Breast epithelium (tissue), 4 donors: ENCODE measurements around the gene E2F2. TPM values are rescaled to one million over a fixed set of nuclear protein-coding genes. Genes with fewer than 3 reads are reported as not detected.

Experiments used
- DNase-seq, 2 donors: peaks; one replicate each; pipeline ENCODE4 v3.0.0-alpha.2; 2019; ENCODE audit warnings: low spot score in 2 of 2
- H3K27ac ChIP-seq, 2 donors: fragments of 200-600 bp; sonication (generic) in 1 of 2; one replicate each; pipeline ENCODE4 v1.5.1; 2016 to 2019; ENCODE audit warnings: mild to moderate bottlenecking in 1 of 2
- H3K27me3 ChIP-seq, 2 donors: fragments of 200-600 bp; sonication (generic) in 1 of 2; one replicate each; pipeline versions ENCODE4 v1.5.1 to v1.6.0; 2017 to 2019; ENCODE audit warnings: control low read depth in 1 of 2, mild to moderate bottlenecking in 1 of 2
- H3K36me3 ChIP-seq: fragments of 200-600 bp; one replicate; pipeline ENCODE4 v1.5.1; 2019
- H3K4me1 ChIP-seq, 2 donors: fragments of 200-600 bp; sonication (generic); one replicate each; pipeline ENCODE4 v1.5.1; 2016 to 2019; ENCODE audit warnings: control low read depth in 1 of 2
- H3K4me3 ChIP-seq, 3 donors: fragments of 200-600 bp; sonication (generic); 1 replicate in 2 of 3; 2 replicates in 1 of 3; pipeline ENCODE4 v1.5.1; 2016 to 2019; ENCODE audit warnings: mild to moderate bottlenecking in 3 of 3, moderate library complexity in 2 of 3
- H3K9me3 ChIP-seq, 2 donors: fragments of 200-600 bp; sonication (generic) in 1 of 2; one replicate each; pipeline ENCODE4 v1.5.1; 2016 to 2019; ENCODE audit warnings: control low read depth in 1 of 2
- CTCF ChIP-seq, 3 donors: fragments of 450-650 bp; IDR thresholded peaks; one replicate each; pipeline ENCODE4 v1.5.1; 2016 to 2017; ENCODE audit warnings: antibody characterized with exemption in 3 of 3, mild to moderate bottlenecking in 3 of 3, moderate library complexity in 3 of 3
- POLR2A ChIP-seq: fragments of 450-650 bp; IDR thresholded peaks from one replicate; pipeline ENCODE4 v1.6.1; 2016; ENCODE audit warnings: antibody characterized with exemption, mild to moderate bottlenecking, moderate library complexity
- POLR2AphosphoS5 ChIP-seq, 3 donors: sonication (generic); formaldehyde crosslinking; IDR thresholded peaks; one replicate each; pipeline ENCODE4 v1.6.1; 2017; ENCODE audit warnings: antibody characterized with exemption in 3 of 3
- intact Hi-C: fragments of 100-400 bp; cut with DNase I; formaldehyde crosslinking; loops from one replicate; pipeline ENCODE4 v1.15.1; 2023; ENCODE audit warnings: low total_unique reads
- total RNA-seq, 3 donors: library from RNA; depleted of rRNA; stranded (reverse); fragments of >200 nt; gene quantifications; one replicate each; pipeline ENCODE4 v1.1.0, GENCODE V29; 2016

E2F2 gene
- total RNA-seq, 3 donors from 2014 or later, result under 0.01 to 0.73 (median 0.33) TPM

- Histone ChIP-seq H3K4me1 (no peaks in the 10 kb centered on the region), H3K27me3 (no peaks in the 10 kb centered on the region), H3K4me3 (no peak overlapping the region), H3K27ac (no peak overlapping the region), H3K36me3 (no peaks in the 10 kb centered on the region), H3K9me3 (no peaks in the 10 kb centered on the region)
- no peak for TF ChIP-seq CTCF (IDR thresholded peaks at IDR 0.05)
- TF ChIP-seq POLR2AphosphoS5 (IDR thresholded peaks at IDR 0.05), result no peak
- no peak for TF ChIP-seq POLR2A
- intact Hi-C loops, result no loop called here
- no peak for DNase-seq
Measured at GRCh38 chr1:23492132-23492720, 38.8 kb downstream of the E2F2 start.

- intact Hi-C loops, result no loop called here
- Histone ChIP-seq H3K36me3 (no peaks in the 10 kb centered on the region), H3K27ac (no peak overlapping the region), H3K27me3 (no peaks in the 10 kb centered on the region), H3K4me1 (no peaks in the 10 kb centered on the region), H3K4me3 (no peak overlapping the region), H3K9me3 (no peaks in the 10 kb centered on the region)
- no peak for DNase-seq
- TF ChIP-seq POLR2AphosphoS5 (IDR thresholded peaks at IDR 0.05) (no peak), POLR2A (no peak)
Measured at GRCh38 chr1:23489842-23490241, 41.2 kb downstream of the E2F2 start.

- DNase-seq, result no peak
- Histone ChIP-seq H3K36me3 (no peaks in the 10 kb centered on the region), H3K4me3 (peak overlapping the region in 2 of 3 donors; percentile 83 to 99), H3K27me3 (no peaks in the 10 kb centered on the region), H3K27ac (peak overlapping the region; percentile 87 to 96), H3K9me3 (no peaks in the 10 kb centered on the region), H3K4me1 (no peaks in the 10 kb centered on the region)
- intact Hi-C loops, result no loop called here
- no peak for TF ChIP-seq POLR2AphosphoS5 (IDR thresholded peaks at IDR 0.05)
- TF ChIP-seq POLR2A, result no peak
- TF ChIP-seq CTCF (IDR thresholded peaks at IDR 0.05), result no peak
Measured at GRCh38 chr1:23485002-23485332, 46.1 kb downstream of the E2F2 start.

GRCh38 chr1:23484253-23485001 lies 46.6 kb downstream of the E2F2 start:
- intact Hi-C loops, result no loop called here
- Histone ChIP-seq H3K36me3 (no peaks in the 10 kb centered on the region), H3K27me3 (no peaks in the 10 kb centered on the region), H3K27ac (peak overlapping the region; percentile 87 to 96), H3K9me3 (no peaks in the 10 kb centered on the region), H3K4me1 (no peaks in the 10 kb centered on the region), H3K4me3 (peak overlapping the region; percentile 83 to 99 (median 93))
- DNase-seq, result peak; percentile 83 to 87
- TF ChIP-seq POLR2AphosphoS5 (IDR thresholded peaks at IDR 0.05) (no peak), CTCF (IDR thresholded peaks at IDR 0.05) (no peak), POLR2A (no peak)

GRCh38 chr1:23483321-23484252 lies 47.4 kb downstream of the E2F2 start, which contains the start of gene ASAP3:
TSS of gene ASAP3 (minus strand) at chr1:23484179. CDS start at chr1:23484133, 46 bp downstream.
- H3K9me3 ChIP-seq, result no peaks in the 10 kb centered on the region
- peak within 1 kb of the TSS; percentile 83 to 99 (median 93) for H3K4me3 ChIP-seq
- H3K4me1 ChIP-seq, result no peaks in the 10 kb centered on the region
- H3K27me3 ChIP-seq, result no peaks in the 10 kb centered on the region
- peak within 1 kb of the TSS; percentile 87 to 96 for H3K27ac ChIP-seq
- intact Hi-C loops, result no loop called here
- TF ChIP-seq POLR2A (no peak), POLR2AphosphoS5 (IDR thresholded peaks at IDR 0.05) (peak in 2 of 3 donors; percentile 4 to 8), CTCF (IDR thresholded peaks at IDR 0.05) (no peak)
- DNase-seq, result peak in 1 of 2 donors; percentile 30
- H3K36me3 ChIP-seq, result no peaks in the 10 kb centered on the region
